NCI-H146 (cell line): ENCODE measurements around the gene TBCD.

ENCODE experiments used
- DNase-seq: peaks from one replicate; lab custom pipeline; 2025; lab: John Stamatoyannopoulos, UW

Gene TBCD

DNA sequence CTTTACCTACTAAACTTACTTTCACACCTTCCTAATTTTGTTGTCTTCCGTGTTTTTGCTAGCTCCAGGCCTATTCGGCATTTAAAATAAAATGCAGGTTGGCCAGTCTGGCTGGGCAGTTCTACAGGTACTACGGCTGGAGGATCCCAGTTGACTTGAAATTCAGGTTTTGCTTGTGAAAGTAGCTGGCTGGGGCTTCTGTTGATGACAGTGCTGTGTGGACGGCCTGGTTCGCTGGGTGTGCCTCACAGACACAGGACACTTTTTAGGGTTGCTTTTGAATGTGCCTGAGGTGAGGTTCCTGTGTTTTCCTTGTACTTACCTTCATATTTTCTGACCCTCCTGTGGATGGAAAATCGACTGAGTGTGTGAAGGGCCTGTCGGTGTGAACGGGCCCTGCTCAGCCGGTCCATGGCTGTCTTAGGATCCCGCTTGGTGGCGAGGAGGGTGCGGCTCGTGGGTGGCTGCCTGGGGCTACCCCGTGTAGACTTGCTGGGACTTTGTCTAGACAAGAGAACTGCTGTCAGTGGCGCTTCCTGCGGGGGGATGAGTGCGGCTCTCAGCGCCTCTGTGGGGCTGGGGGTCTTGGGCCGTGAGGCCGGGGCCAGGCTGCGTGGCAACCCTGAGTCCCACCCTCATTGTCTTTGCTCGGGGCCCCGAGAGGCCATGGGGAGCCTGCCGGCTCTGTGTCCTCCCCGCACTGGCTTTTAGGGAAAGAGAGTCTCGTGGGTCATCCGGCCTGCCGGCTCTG lies 106.7 kb downstream of the TBCD start:
- no peak for DNase-seq

DNA sequence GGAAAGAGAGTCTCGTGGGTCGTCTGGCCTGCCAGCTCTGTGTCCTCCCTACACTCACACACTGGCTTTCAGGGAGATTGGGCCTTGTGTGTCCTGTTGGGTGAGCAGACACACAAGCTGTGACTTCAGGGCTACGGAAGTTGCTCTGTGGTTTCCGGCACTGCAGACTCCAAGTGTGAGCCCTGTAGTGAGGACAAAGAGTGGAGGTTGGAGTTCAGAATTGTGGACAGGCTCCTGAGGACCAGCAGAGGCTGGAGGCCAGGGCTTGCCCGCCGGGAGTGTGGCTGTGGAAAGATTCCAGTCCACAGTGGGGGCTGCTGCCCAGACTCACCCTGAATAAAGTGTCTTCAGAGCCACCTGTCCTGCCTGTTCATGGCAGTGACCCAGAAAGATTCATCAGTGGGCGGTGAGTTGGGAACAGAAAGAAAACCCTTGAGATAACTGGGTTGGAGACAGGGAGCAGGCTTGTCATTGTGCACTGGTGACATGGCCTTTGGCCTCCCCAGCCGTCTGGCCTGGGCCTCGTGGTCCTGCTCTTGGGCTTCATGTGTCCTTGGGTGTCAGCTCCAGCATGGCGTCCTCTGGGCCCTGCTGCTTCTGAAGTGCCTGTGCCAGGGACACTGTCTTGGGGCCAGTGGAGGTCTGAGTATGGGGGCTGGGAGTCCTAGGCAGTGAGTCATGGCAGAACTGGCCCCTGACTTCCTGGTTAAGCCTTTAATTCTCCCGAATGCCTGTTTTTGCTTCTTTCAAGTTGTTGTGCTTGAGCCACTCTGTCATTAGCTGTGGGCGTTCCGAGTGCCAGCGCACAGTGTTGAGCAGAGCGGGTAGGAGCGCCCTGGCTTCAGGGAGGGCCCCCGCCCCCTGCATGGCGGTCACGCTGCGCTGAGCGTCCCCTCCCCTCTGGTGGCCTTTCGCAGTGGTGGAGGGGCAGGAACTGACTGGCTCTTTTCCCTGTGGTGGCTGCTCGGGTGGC lies 107.9 kb downstream of the TBCD start:
- DNase-seq, result no peak

DNA sequence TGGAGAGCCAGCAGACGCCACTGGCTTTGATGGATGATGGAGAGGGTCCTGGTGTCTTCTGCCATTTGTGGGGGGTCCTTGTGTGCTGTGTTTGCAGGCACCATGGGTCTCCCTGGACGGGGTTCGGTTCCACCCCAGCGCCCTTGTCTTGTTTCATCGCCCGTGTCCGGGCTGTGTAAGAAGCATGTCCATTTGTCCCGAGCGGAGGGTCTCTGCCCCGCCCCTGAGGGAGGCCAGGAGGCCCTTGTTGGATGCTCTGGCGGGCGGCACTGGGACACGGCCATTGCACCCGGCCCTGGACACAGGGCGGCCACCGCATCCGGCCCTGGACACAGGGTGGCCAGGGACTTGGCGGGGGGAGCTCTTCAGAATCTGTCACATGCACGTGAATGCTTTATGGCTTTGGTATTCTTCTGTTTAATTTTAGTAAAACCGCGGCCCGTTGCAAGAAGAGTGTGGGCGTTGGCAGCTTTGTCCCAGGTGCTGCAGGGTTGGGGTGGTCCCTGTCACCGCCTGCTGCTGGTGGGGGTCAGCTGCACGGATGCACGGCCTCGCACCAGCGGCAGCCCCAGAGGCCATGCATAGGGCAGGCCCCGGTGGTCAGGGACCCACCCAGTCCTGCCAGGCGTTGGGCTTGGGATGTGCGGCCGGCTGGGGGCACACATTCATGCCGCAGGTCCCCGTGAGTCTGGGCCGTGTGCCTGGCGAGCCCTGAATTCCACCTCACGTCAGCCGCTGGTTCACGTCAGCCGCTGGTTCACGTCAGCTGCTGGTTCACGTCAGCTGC lies 108.9 kb downstream of the TBCD start:
- DNase-seq, result no peak

DNA sequence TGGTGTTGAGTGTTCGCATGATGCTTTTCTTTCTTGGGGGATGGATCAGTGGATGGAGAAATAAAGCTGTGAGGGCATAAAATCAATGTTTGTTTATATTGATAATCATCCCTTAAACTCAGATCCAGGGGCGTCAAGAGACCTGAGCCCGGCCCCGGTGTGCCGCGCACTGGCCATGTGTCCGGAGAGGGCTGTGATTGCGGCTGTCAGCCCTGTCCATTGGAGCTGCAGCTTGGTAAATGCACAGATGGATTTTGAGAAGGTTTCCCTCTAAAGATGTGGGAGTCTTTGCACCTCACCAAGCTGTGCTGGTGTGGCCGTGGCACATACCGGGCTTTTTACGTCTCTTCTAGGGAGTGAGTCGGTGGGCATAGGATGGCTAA lies 109.5 kb downstream of the TBCD start:
- no peak for DNase-seq

DNA sequence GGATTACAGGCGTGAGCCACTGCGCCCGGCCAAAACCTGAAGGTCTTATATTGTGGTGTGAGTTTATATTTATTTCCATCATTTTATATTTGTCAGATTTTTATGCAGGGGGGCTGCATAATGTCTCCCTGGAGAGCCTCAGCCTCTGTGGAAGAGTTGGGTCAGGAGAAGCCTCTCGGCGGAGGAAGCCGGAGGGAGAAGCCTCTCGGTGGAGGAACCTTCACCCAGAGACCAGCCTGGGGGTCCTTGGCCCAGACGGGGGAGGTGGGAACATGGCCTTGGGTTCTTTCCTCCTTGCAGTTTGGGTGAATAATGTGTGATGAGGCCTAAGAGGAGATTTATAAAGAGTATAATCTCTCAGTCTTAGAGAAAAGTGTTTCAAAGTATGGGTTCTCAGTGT lies 110.3 kb downstream of the TBCD start:
- DNase-seq, result no peak

DNA sequence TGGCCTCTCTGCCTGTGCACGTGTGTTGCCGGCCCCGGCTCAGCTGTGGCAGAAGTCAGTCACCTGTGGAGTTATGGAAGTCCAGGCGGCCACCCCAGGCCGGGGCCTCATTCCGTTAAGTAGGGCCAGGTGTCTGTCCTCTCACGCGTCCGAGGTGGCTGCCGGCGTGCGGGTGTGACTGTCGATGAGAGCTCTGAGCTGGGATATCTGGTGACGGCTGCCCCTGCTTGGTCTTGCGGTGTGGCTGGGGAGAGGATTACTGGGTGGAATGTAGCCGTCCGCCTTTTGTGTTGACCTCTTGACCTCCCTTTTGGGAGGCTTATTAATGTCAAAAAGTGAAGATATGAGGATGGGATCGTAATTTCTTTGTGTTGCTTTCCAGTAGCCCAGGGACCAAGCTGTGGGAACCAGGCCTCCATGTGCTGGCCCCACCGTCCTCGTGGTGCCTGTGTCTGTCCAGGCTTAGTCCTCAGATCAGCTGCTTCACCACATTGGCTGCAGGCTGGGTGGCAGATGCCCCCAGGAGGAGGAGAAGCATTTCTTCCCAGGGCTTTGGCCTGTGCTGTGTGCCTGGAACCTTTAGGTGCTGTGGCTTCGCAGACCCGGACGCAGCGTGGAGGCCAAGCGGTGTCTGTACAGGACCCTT lies 111.0 kb downstream of the TBCD start:
- DNase-seq, result no peak

DNA sequence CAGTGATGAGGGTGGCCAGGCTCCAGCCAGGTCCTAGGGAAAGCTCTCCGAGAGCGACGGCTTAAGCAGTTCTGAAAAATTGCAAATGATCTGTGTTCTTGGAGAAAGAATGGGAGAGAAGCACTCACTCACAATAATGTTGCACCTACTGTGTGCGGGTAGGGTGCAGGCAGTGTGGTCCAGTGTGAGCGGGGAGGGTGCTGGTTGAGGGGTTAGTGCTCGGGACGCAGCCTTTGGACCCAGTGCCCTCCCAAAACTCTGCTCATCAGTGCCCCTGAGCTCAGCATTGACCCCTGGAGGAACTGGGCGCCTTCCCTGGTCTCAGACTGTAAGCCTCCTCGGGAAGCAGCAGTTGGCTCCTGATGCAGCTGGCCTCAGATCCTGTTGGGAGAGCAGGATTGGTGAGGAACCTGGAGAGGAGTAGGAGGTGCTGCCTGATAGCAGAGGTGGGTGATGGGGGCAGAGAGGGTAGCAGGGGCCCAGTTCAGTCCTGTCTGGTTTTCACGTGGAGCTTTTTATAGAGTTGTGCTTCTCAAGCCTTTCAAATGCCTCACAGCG lies 111.6 kb downstream of the TBCD start:
- peak; percentile 47 for DNase-seq

DNA sequence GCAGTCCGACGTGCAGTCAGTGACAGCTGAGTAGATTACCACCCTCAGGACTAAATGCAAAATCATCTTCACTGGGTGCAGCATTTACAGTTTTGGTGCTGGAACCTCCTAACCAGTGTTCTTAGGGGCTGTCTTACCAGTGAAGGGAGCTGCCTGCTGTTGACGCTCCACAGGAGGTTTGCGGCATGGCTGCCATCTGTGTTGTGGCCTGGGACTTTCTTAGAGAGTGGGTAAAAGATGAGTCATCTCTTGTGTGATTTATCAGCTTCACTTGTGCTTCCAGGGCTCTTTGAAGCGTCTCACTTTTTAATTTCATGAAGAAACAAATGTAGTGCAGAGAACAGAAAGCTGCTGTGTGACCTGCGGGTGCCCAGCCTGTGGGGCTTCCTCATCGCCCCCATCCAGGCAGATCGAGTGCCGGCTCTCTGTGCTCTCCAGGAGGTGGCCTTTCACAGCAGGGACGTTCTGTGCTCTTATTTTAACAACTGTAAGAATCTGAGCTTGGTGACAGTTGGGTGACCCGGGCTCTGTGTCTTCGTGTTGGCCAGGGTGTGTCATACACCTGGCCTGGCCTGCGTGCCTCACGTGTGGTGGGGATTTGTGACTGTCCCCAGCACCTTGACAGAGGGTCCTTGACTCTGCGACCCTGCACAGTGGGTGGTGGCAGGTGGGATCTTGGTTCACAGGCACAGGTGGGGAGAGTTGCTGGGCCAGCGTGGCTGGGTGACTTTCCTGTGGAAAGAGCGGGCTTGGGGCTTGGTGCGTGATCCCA lies 112.3 kb downstream of the TBCD start:
- peak; percentile 85 for DNase-seq

DNA sequence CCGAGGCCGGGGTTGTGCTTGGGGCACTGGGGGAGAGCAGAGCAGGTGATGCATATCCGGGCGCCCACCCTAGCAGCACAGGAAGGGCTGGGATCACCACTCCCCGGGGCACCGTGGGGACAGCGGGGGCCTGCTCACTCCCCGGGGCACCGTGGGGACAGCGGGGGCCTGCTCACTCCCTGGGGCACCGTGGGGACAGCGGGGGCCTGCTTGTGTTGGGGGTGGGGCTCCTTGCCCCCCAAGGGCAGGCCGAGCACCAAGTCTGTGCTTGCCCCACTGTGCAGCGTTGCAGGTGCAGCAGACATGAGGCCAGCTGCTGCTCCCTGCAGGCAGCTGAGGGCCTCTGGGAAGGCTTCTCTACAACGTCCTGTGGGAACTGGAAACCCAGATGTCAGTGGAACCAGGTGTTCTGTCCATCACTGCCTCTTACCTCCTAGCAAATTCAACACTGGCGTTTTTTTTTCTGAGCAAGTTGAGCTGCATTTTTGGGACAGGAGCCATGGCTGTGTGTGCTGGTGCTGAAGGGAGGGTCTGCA lies 112.9 kb downstream of the TBCD start:
- peak; percentile 85 for DNase-seq

DNA sequence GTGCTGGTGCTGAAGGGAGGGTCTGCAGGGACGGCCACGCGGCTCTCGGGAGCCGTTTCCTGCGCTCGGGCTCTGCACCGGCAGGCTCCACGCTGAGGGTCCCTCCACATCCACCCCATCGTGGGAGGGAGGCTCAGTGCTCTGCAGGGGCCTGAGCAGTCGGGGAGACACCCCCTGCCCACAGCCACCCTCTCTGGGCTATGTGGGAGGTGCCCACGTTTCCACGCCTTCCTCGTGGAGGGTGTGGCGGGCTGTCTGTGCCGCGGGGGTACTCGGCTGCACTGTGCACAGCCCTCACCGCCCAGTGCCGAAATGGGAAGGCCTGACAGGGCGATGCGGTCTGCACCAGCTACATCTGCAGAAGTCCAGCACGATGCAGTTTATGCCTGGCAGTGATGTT lies 113.4 kb downstream of the TBCD start:
- no peak for DNase-seq

DNA sequence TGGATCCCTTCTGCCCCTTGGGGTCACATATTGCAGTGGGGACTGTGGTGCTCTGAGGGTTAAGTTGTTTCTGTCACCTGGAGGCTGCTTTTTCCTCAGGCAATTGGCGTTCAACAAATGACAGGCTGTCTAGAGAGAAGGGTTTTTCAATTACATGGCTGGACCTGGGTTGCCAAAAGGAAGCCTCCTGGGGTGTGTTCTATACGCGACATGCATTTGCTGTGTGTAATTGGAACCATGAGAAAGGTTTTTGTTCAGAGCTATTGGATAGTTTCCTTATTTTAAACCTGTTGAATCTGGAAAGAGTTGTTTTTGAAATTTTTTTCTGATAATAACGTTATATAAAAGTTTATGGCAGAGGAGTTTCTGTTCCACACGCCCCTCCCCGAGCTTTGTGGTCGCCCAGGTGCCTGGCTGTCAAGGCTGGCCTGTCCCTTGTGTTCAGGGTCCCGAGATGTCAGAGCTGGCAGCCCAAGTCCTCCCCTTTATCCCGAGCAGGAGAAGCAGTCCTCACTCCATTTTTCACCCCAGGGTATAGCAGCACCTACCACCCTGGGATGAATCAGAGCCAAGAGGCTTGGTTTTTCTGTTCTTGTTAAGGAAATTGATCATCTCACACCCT lies 114.0 kb downstream of the TBCD start:
- DNase-seq, result peak; percentile 74

DNA sequence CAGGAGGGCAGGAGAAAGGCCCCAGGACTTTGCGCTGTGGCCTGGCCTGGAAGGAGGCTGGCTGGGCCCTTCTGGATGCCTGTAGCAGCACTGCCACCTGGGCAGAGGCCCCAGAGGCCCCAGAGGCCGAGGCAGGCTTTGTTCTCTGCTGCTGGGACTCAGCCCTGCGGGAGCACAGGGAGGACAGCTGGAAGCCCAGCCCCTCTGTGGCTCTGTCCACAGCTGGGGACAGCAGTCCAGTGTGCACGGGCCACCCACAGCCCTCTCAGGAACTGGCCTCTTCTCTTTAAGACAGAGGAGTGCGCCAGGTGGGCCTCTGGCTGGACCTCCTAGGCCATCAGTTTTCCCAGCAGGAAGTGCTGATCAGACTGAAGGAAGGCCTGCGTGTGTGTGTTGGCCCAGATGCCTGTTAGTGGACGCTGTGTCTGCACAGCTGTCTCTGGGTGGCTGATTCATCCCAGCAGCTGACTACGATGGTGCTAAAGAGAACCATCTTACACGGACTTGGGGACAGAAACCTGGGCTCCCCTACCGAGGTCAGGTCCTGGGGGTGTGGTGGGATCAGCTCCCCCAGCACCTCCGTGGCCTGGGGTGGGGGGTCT lies 114.8 kb downstream of the TBCD start:
- DNase-seq, result peak; percentile 88

DNA sequence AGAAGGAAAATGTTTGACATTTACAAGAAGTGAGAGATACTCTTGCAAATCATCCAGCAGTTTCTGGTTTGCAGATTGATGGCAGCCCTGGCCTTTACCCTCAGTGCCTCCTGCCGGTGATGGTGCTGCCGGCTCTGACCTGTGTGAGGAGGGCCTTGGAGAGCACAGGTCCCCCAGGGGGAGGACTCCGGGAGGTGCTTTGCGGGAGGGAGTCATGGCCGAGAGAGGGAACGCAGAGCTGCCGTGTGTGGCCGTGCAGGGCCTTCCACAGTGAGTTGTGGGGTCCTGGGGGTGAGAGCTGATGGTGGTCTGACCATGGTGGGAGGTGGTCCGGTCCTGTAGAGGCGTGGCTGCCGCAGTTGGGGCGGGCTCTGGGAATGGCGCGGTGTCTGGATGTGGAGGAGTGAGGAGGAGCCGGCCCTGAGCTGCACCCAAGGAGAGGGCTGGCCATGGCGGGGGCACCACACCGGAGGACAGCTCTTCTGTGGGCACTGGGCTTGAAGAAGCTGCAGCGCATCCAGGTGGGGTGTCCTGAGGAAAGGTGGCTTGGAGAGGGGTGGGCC lies 116.0 kb downstream of the TBCD start:
- DNase-seq, result no peak

DNA sequence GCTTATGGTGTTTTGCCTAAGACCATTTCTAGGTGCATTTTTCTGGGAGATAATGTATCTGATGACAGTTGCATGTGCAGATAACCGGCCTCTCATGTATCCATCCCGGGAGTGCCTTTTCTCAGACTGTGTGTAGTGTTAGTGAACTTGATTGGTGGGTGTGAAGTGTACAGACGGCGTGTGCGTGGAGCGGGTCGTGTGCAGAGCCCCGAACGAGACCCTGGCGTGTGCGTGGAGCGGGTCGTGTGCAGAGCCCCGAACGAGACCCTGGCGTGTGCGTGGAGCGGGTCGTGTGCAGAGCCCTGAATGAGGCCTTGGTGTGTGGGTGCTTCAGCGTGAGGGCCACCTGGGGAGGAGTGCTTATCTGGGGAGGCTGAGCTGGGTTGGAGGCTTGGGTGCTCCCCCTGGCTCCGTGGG lies 116.9 kb downstream of the TBCD start:
- DNase-seq, result no peak

DNA sequence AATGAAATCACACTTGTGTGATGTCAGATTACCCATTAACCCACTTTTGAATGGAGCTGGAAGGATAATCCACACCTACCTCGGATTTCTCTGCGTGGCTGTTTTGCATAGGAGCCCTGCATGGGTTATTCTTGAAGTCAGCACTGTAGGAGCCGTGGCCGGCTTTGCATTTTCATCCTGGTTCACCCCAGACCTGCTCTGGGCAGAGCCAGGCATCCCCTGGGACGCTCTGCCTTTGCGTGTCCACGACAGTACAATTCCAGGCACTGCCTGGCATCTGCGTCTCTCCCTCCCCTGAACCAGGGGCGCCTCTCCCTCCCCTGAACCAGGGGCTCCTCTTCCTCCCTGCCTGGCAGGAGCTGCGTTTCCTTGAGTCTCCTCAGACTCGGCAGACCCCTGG lies 117.7 kb downstream of the TBCD start:
- DNase-seq, result no peak

DNA sequence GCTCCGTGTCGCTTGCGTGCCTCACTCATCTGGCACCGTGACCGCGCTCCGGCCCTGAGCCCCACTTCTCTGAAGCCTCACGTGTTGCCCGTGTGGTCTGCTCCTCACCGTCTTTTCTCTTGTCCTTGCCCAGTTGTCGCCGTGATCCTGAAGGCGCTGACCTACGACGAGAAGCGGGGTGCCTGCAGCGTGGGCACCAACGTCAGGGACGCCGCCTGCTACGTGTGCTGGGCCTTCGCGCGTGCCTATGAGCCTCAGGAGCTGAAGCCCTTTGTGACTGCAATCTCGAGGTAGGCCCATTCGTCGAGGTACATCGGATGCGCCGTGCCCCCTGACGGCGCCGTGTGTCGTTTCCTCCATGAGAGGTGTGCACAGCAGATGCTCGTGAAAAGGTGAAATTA lies 118.2 kb downstream of the TBCD start:
- no peak for DNase-seq

DNA sequence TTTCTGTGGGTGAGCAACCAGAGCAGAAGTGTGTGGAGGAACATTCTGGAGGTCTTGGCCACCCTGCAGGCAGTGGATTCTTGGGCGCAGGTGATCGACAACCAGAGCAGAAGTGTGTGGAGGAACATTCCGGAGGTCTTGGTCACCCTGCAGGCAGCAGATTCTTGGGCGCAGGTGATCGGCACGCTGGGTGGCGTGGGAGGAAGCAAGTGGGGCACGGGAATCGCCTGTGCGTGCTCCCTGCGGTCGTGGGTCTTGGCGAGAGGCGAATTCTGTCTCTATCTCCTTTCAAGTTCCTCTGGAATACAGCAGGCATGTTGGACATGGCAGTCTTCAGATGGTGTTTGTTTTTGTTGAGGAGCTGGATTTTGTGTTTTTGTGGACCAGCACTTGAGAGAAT lies 118.7 kb downstream of the TBCD start:
- DNase-seq, result no peak

DNA sequence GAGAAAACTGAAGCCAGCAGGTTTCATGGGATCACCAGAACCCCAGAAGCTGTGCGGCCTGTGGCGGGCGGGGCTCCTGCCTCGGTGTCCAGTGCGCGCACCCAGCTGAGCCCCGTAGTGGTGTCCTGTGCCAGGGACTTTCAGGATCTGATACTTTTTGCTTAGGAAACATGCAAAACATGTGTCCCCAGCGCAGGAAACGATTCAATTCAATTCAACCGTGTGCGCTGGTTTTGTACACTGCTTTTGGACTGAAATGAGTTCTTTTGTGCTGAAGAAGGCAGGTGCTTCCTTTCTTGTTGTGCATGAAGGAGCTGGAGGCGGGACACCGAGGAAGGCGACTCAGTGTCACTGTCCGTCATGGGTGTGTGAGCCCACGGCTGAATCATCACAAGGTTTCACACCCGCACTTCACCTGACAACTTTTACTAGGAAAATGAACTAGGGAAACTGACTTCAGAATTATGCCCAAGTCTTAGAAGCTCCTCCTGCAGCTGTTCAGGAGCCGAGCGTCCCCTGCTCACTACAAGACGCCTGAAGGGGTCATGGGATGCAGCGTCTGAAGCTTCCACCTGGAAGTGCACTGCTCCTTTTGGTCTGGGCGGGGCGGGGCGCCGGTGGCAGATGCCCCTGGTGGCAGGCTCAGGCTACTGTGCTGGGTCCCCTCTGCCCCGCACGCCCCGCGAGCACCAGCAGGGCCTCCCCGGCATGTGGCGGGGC lies 119.4 kb downstream of the TBCD start:
- no peak for DNase-seq
